ENCODE results near the gene PWP2. TPM values are rescaled to one million over a fixed set of nuclear protein-coding genes. Genes with fewer than 3 reads are reported as not detected.
A peak's percentile ranks its signal among the peaks of the same experiment; 100 is the strongest.
"Not testable (repeated sequence)": the region's sequence is repeated elsewhere in the genome, so short reads cannot be mapped to it uniquely, and the experiment has no call there.

Gene PWP2
- total and polyA plus RNA-seq, 4 experiments from 2014 or later: 0.35 to 28.2 (median 20.6) TPM

DNA sequence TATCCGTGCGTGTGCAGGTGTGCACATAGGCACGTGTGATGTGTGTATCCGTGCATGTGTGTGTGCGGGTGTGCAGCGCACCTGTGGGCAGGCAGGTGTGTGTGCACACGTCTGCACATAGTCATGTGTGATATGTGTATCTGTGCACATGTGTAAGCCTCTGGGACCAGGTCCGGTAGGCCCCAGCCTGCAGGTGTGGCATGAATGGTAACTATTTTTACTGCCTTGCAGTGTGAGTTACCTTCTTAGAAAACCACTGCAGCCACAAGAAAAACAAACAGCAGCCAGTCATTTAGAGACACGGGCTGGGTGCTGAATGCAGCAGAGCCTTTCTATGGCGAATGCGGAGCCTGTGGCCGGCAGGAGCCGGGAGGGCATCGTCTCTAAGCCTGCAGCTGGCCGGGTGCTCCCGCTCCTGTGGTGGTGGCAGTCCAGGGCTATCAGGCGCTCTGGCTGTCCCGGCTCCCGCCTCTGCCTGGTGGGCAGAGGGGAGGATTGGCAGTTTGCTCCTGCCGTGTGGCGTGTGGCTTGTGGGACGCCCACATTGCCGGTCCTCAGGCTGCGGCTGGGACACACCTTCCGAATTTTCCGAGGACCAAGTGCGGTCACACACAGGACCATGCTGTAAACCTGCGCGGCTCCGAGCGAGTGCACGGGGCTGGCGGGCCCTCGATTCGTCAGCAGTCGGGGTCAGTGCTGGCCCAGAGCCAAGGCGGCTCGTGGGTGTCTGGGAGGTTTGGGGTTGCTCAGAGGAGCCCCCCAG lies 48.2 kb downstream of the PWP2 start:
- H3K4me1 ChIP-seq (ENCODE audit: insufficient read depth, low read length); H3K4me3 ChIP-seq (ENCODE audit: low read length in 2 of 2); POLR2A ChIA-PET (ENCODE audit: partially characterized antibody); H3K27me3 ChIP-seq (ENCODE audit: insufficient read depth, low read length); intact Hi-C loops (cut with micrococcal nuclease); H3K36me3 ChIP-seq (ENCODE audit: insufficient read depth, low read length); H3K27me3 Mint-ChIP-seq; H3K4me3 Mint-ChIP-seq; H3K9me3 Mint-ChIP-seq; H3K4me1 Mint-ChIP-seq; H3K9me3 ChIP-seq (ENCODE audit: control insufficient read depth in 1 of 2, low read length in 2 of 2); H3K27ac Mint-ChIP-seq; CTCF ChIA-PET (ENCODE audit: partially characterized antibody); H3K27ac ChIP-seq (ENCODE audit: low read depth, low read length); H3K36me3 Mint-ChIP-seq: not testable (repeated sequence)
- DNase-seq: peak in 4 of 5 donors; percentile 28 to 50 (median 31)

DNA sequence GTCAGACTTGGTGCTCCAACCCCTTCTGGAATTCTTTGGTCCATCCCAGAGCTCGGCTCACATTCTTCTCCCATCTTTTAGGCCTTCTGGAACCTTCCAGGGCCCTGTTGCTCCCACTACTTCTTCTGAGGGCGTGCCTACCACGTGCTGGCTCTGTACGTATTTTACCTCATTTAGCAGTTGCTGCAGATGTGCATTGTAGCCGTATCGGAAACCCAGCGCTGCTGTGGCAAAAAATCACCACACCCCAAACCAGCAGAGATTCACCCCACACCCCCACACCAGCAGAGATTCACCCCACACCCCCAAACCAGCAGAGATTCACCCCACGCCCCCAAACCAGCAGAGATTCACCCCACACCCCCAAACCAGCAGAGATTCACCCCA lies 48.8 kb downstream of the PWP2 start:
- CTCF ChIA-PET (ENCODE audit: partially characterized antibody); H3K27me3 ChIP-seq (ENCODE audit: insufficient read depth, low read length); H3K9me3 ChIP-seq (ENCODE audit: control insufficient read depth in 1 of 2, low read length in 2 of 2); DNase-seq; H3K27ac Mint-ChIP-seq; H3K4me3 Mint-ChIP-seq; H3K4me3 ChIP-seq (ENCODE audit: low read length in 2 of 2); H3K27me3 Mint-ChIP-seq; H3K27ac ChIP-seq (ENCODE audit: low read depth, low read length); H3K4me1 Mint-ChIP-seq; H3K36me3 Mint-ChIP-seq; H3K9me3 Mint-ChIP-seq; POLR2A ChIA-PET (ENCODE audit: partially characterized antibody); H3K4me1 ChIP-seq (ENCODE audit: insufficient read depth, low read length); H3K36me3 ChIP-seq (ENCODE audit: insufficient read depth, low read length); intact Hi-C loops (cut with micrococcal nuclease): not testable (repeated sequence)

DNA sequence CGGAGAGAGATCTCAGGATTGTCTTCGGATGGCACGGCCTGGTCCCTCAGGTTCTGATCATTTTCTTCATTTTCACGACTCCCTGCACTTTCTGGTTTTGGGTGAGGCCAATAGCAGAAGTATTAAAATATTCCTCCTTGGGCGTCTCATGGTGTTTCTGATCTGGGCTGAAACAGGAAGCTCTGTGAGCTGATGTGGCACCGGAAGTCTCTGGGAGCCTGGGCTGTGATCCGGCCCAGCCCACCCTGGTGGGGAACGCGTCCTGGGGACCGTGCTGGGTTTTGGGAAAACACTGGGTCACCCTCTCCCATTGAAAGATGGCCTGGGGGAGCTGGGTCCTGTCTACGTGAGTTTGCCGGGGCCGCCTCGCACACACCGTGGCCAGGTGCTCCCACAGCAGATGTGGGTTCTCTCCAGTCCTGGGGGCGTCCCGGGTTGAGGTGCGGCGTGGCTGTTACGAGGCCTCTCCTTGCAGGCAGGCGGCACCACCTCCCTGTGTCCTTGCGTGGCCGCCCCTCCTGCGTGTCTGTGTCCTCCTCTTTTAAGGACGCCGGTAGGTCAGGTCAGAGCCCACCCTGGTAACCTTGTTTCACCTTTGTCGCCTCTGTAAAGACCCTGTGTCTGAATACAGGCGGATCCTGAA lies 50.4 kb downstream of the PWP2 start:
- CTCF ChIA-PET (ENCODE audit: partially characterized antibody); H3K4me1 ChIP-seq (ENCODE audit: insufficient read depth, low read length); H3K27ac ChIP-seq (ENCODE audit: low read depth, low read length); POLR2A ChIA-PET (ENCODE audit: partially characterized antibody); H3K4me3 ChIP-seq (ENCODE audit: low read length in 2 of 2); H3K36me3 ChIP-seq (ENCODE audit: insufficient read depth, low read length); intact Hi-C loops (cut with micrococcal nuclease); H3K27me3 Mint-ChIP-seq; H3K9me3 ChIP-seq (ENCODE audit: control insufficient read depth in 1 of 2, low read length in 2 of 2); H3K36me3 Mint-ChIP-seq; H3K4me1 Mint-ChIP-seq; H3K9me3 Mint-ChIP-seq; H3K27me3 ChIP-seq (ENCODE audit: insufficient read depth, low read length): not testable (repeated sequence)
- DNase-seq: peak in 1 of 5 donors; percentile 44
- Mint-ChIP-seq H3K4me3 (peak overlapping the region in 4 of 8 donors; percentile 66 to 82 (median 76)), H3K27ac (peak overlapping the region in 4 of 7 donors; percentile 88 to 96 (median 91))

DNA sequence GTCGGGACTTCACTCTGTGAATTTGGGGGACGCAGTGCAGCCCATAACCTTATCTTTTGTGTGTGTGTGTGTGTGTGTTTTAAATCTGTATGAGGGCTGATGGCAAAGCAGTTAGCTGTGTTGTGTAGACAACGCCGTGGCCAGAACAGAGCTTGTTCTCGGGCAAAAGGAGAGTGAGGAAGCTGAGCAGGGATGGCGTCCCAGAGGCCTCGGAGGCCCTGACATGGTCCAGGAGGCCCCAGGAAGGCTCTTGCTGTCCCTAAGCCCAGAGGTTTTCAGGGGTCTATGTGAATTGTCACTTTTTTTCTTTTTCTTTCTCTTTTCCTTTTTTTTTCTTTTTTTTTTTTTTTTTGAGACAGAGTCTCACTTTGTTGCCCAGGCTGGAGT lies 50.9 kb downstream of the PWP2 start:
- H3K36me3 ChIP-seq (ENCODE audit: insufficient read depth, low read length); H3K9me3 Mint-ChIP-seq; POLR2A ChIA-PET (ENCODE audit: partially characterized antibody); intact Hi-C loops (cut with micrococcal nuclease); H3K4me1 ChIP-seq (ENCODE audit: insufficient read depth, low read length); H3K4me3 ChIP-seq (ENCODE audit: low read length in 2 of 2); H3K4me1 Mint-ChIP-seq; H3K9me3 ChIP-seq (ENCODE audit: control insufficient read depth in 1 of 2, low read length in 2 of 2); H3K27me3 Mint-ChIP-seq; CTCF ChIA-PET (ENCODE audit: partially characterized antibody); H3K27me3 ChIP-seq (ENCODE audit: insufficient read depth, low read length); H3K27ac ChIP-seq (ENCODE audit: low read depth, low read length); DNase-seq; H3K36me3 Mint-ChIP-seq: not testable (repeated sequence)
- H3K27ac Mint-ChIP-seq: peak overlapping the region in 1 of 7 donors; percentile 83
- H3K4me3 Mint-ChIP-seq: peak overlapping the region in 1 of 8 donors; percentile 59

DNA sequence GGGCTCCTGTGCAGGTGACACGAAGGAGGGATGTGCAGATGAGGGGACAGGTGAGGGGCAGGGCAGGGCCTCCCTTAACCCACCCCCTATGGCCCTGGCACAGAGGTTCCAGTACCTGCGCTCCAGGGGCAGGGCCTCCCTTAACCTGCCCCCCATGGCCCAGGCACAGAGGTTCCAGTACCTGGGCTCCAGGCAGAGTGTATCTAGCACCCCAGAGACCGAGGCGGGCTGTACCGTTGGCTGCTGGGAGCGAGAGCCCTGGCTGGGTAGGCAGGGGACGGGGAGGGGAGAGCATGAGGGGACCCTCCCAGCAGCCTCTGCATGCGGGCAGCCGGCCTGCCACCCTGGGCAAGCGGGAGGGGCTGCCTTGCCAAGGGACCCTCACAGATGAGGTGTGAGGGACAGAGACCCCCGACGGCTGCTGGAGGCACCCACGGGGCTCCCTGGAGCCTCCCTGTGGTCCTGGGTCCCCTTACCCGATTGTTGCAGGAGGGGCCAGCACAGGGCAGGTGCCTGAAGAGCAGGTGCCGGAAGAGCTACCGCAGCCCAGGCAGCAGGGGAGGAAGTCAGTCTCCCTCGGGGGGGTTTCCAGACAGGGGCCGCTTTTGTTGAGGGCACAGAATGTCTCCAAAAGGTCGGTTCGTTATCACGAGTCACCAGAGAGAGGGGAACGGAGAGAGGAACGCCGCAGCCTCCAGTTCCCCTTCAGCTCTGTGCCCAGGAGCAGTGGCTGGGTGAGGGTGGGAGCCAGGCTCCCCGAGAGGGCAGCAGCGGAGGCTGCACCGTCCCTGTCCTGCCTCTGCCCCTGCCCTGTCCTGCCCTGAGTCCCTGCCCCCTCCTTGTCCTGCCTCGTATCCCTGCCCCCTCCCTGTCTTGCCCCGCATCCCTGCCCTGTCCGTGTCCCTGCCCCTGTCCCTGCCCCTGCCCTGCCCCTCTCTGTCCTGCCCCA lies 52.4 kb downstream of the PWP2 start:
- Mint-ChIP-seq H3K27ac (peak overlapping the region in 1 of 7 donors; percentile 75), H3K4me3 (peak overlapping the region in 1 of 8 donors; percentile 51)
- peak in 3 of 5 donors; percentile 9 to 42 (median 33) for DNase-seq
- H3K27me3 ChIP-seq (ENCODE audit: insufficient read depth, low read length); H3K36me3 ChIP-seq (ENCODE audit: insufficient read depth, low read length); CTCF ChIA-PET (ENCODE audit: partially characterized antibody); intact Hi-C loops (cut with micrococcal nuclease); H3K27me3 Mint-ChIP-seq; H3K4me1 ChIP-seq (ENCODE audit: insufficient read depth, low read length); H3K4me1 Mint-ChIP-seq; POLR2A ChIA-PET (ENCODE audit: partially characterized antibody); H3K9me3 Mint-ChIP-seq; H3K36me3 Mint-ChIP-seq; H3K27ac ChIP-seq (ENCODE audit: low read depth, low read length); H3K4me3 ChIP-seq (ENCODE audit: low read length in 2 of 2); H3K9me3 ChIP-seq (ENCODE audit: control insufficient read depth in 1 of 2, low read length in 2 of 2): not testable (repeated sequence)

DNA sequence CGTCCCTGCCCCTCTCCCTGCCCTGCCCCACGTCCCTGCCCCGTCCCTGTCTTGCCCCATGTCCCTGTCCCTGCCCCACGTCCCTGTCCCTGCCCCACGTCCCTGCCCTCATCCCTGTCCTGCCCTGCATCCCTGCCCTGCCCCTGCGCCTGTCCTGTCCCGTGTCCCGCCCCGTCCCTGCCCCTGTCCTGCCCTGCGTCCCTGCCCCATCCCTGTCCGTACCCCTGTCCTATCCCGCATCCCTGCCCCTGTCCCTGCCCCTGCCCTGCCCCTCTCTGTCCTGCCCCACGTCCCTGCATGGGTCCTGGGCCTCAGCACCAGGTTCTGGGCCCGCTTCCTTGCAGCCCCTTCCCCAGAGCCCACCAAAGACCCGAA lies 53.1 kb downstream of the PWP2 start:
- H3K27ac Mint-ChIP-seq; H3K36me3 ChIP-seq (ENCODE audit: insufficient read depth, low read length); DNase-seq; H3K36me3 Mint-ChIP-seq; H3K27me3 Mint-ChIP-seq; H3K27ac ChIP-seq (ENCODE audit: low read depth, low read length); H3K4me3 Mint-ChIP-seq; H3K9me3 ChIP-seq (ENCODE audit: control insufficient read depth in 1 of 2, low read length in 2 of 2); POLR2A ChIA-PET (ENCODE audit: partially characterized antibody); H3K27me3 ChIP-seq (ENCODE audit: insufficient read depth, low read length); H3K4me3 ChIP-seq (ENCODE audit: low read length in 2 of 2); intact Hi-C loops (cut with micrococcal nuclease); H3K4me1 ChIP-seq (ENCODE audit: insufficient read depth, low read length); H3K4me1 Mint-ChIP-seq; CTCF ChIA-PET (ENCODE audit: partially characterized antibody); H3K9me3 Mint-ChIP-seq: not testable (repeated sequence)

DNA sequence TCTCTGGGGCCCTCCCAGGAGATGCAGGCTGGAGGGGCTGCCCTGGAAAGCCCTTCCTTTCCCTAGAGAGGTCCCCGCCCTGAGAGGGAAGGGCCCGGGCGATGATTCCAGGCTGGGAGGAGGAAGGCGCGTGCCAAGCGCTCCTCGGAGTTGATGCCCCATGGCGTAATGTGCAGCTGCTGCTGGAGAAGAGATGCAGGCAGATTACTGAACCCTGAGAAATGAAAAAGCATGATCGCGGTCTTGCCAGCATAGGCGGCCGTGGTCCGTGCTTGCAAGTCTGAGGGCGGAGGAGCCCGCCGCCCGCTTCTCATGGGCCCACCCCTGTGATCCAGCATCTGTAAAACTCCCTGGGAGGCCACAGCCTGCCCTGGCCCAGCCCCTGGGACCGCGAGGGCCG lies 53.6 kb downstream of the PWP2 start:
- POLR2A ChIA-PET (ENCODE audit: partially characterized antibody); H3K27ac Mint-ChIP-seq: not testable (repeated sequence)

More for the DNA sequence above, 53.6 kb downstream of the PWP2 start:
- DNase-seq; H3K27ac ChIP-seq (ENCODE audit: low read depth, low read length); H3K4me3 ChIP-seq (ENCODE audit: low read length in 2 of 2); H3K27me3 ChIP-seq (ENCODE audit: insufficient read depth, low read length); H3K9me3 ChIP-seq (ENCODE audit: control insufficient read depth in 1 of 2, low read length in 2 of 2); H3K36me3 Mint-ChIP-seq; H3K4me1 ChIP-seq (ENCODE audit: insufficient read depth, low read length); H3K9me3 Mint-ChIP-seq; H3K36me3 ChIP-seq (ENCODE audit: insufficient read depth, low read length); H3K27me3 Mint-ChIP-seq; H3K4me3 Mint-ChIP-seq; intact Hi-C loops (cut with micrococcal nuclease); CTCF ChIA-PET (ENCODE audit: partially characterized antibody); H3K4me1 Mint-ChIP-seq: not testable (repeated sequence)
